LHCN-M2 (cell line): ENCODE data around the gene NOX5. TPM values are rescaled to one million over a fixed set of nuclear protein-coding genes. Genes with fewer than 3 reads are reported as not detected.

Source experiments
- DNase-seq: peaks from one replicate; pipeline ENCODE4 v3.0.0-alpha.2; 2012; ENCODE audit warnings: low read depth
- total RNA-seq: library from RNA; depleted of rRNA; stranded (reverse); fragments of >200 nt; gene quantifications from 2 replicates; pipeline ENCODE4 v1.2.3, GENCODE V29; 2014; rRNA removed

NOX5 gene
- total RNA-seq, 1 experiment from 2014 or later, result 0.46 TPM

- DNase-seq, result no peak
These were observed 85.4 kb downstream of the NOX5 start for GRCh38 chr15:69099941-69100340.

GRCh38 chr15:69100821-69101220, 86.3 kb downstream of the NOX5 start:
- DNase-seq, result no peak

GRCh38 chr15:69104050-69104750, 89.7 kb downstream of the NOX5 start:
- no peak for DNase-seq

GRCh38 chr15:69105451-69105985, 91.0 kb downstream of the NOX5 start:
- no peak for DNase-seq

- peak; percentile 47 for DNase-seq
These were observed 92.6 kb downstream of the NOX5 start for GRCh38 chr15:69107025-69107620.

Other genes starting within 250 kb of the NOX5 start
- gene ANP32A, start 193.8 kb upstream of the NOX5 start, total RNA-seq, result 70.7 and 86.2 TPM in 2 replicates
- gene SPESP1, start 84.2 kb upstream of the NOX5 start, total RNA-seq, result 7.9 TPM in 2 replicates
- gene GLCE, start 145.9 kb downstream of the NOX5 start, total RNA-seq, result 30.0 and 30.7 TPM in 2 replicates